H1 (cell line): ENCODE measurements around the gene RBM10. TPM values are rescaled to one million over a fixed set of nuclear protein-coding genes. Genes with fewer than 3 reads are reported as not detected.

ENCODE experiments used
- ATF2 ChIP-seq: IDR thresholded peaks from 2 replicates; pipeline ENCODE4 v1.6.1; 2012; ENCODE audit warnings: low read length, inconsistent platforms
- BCL11A ChIP-seq, 2 experiments: IDR thresholded peaks; one replicate each; pipeline ENCODE4 v1.6.1; 2011; ENCODE audit warnings: low read depth in 2 of 2, low read length in 2 of 2, mild to moderate bottlenecking in 2 of 2
- CHD7 ChIP-seq: fragments of 300-600 bp; sonication (generic); IDR thresholded peaks from 2 replicates; pipeline ENCODE4 v1.7.1; 2012; ENCODE audit warnings: low read length, moderate library complexity, mild to moderate bottlenecking, inconsistent platforms; ENCODE audit not compliant: insufficient replicate concordance
- MAFK ChIP-seq: IDR thresholded peaks from 2 replicates; pipeline ENCODE4 v1.6.1; 2012; ENCODE audit warnings: low read depth, mild to moderate bottlenecking, improper control_type of control experiment, low read length
- POU5F1 ChIP-seq: IDR thresholded peaks from 2 replicates; pipeline ENCODE4 v1.6.1; 2011; ENCODE audit warnings: low read depth, mild to moderate bottlenecking, low read length, moderate library complexity
- SIRT6 ChIP-seq: IDR thresholded peaks from one replicate; pipeline ENCODE4 v1.7.1; 2012; ENCODE audit warnings: low read length, inconsistent platforms
- polyA plus RNA-seq, 7 experiments: library from polyadenylated mRNA; depleted of rRNA in 3 of 7; stranded (reverse) in 5 of 7; unstranded in 2 of 7; fragments of >200 nt in 5 of 7; fragments of 200-250 nt in 2 of 7; gene quantifications; 1 replicate in 5 of 7; 2 replicates in 1 of 7; 4 replicates in 1 of 7; pipeline versions ENCODE4 v1.2.1 to v1.2.3, GENCODE V29; 2011 to 2013; ENCODE audit warnings: missing spikeins in 2 of 7, mixed read lengths in 2 of 7
- total RNA-seq: library from RNA; stranded (reverse); fragmentation: NEBNext Ultra II Directional; extraction: Animal tissue kit (Norgen Biotek cat#: 25700); gene quantifications from 2 replicates; pipeline ENCODE4 v1.2.1, GENCODE V29; 2021

RBM10 gene
- total and polyA plus RNA-seq, 2 of the 8 experiments (the other 6 are each of a cell fraction or from before 2014, with no cell fraction given): 35.7 to 64.0 TPM

- no peak for TF ChIP-seq CHD7
- TF ChIP-seq SIRT6: no peak
- no peak for TF ChIP-seq BCL11A (IDR thresholded peaks at IDR 0.05; ENCODE audit: low read depth in 2 of 2, low read length in 2 of 2)
- TF ChIP-seq POU5F1: no peak
- no peak for TF ChIP-seq ATF2
- no peak for TF ChIP-seq MAFK
Measured at GRCh38 chrX:47129157-47129898, 15.7 kb upstream of the RBM10 start (continued).
